Chondrocyte (in vitro differentiated cells): Measurements from ENCODE around the gene NSD2. TPM values are rescaled to one million over a fixed set of nuclear protein-coding genes. Genes with fewer than 3 reads are reported as not detected.
A peak's percentile ranks its signal among the peaks of the same experiment; 100 is the strongest.

Experiments
- DNase-seq: peaks from one replicate; pipeline ENCODE4 v3.0.0; 2021; ENCODE audit warnings: mixed read lengths, low spot score
- H3K27ac Mint-ChIP-seq: one replicate; pipeline ENCODE4 v1.8.0; 2021; ENCODE audit warnings: mild to moderate bottlenecking, moderate library complexity, mixed read lengths; ENCODE audit not compliant: unreplicated experiment
- H3K27me3 Mint-ChIP-seq: 2 replicates; pipeline ENCODE4 v1.8.0; 2021; ENCODE audit warnings: low read depth, mixed read lengths
- H3K36me3 Mint-ChIP-seq: 2 replicates; pipeline ENCODE4 v1.8.0; 2021; ENCODE audit warnings: low read depth, mixed read lengths
- H3K4me1 Mint-ChIP-seq: 2 replicates; pipeline ENCODE4 v1.8.0; 2021; ENCODE audit warnings: low read depth, mild to moderate bottlenecking, mixed read lengths
- H3K4me3 Mint-ChIP-seq: one replicate; pipeline ENCODE4 v1.8.0; 2021; ENCODE audit warnings: mild to moderate bottlenecking, moderate library complexity, mixed read lengths; ENCODE audit not compliant: unreplicated experiment
- H3K9me3 Mint-ChIP-seq: 2 replicates; pipeline ENCODE4 v1.8.0; 2021; ENCODE audit warnings: low read depth, mixed read lengths
- total RNA-seq: library from RNA; stranded (reverse); gene quantifications from 3 replicates; pipeline ENCODE4 v1.2.1, GENCODE V29; 2021
- TF ChIP-seq, protein P1 (sequence below): fragments of 200-600 bp; sonication (generic); IDR thresholded peaks from 2 replicates; pipeline ENCODE4 v1.5.0; 2021; ENCODE audit warnings: antibody characterized with exemption, mild to moderate bottlenecking, moderate library complexity

NSD2 gene
- total RNA-seq, 1 donor from 2014 or later: 53.5 TPM

DNA sequence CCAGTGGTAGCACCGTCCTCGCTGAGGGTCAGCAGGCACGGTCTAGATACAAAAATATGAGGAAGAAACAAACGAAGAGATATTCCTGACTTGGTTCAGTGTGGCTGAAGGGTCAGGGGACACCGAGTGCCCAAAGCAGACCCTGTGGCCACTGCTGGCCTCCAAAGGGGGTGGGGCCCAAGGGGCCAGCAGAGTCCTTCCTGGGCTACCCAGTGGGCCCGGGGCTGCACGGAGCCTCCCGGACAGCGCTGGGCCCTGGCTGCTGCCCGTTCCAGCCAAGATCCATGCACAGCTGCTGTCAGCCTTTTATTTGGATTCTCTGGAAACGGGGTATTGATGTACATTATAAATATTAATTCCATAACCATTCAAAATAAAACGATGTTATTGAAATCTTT is 117.1 kb downstream of the NSD2 start:
- Mint-ChIP-seq H3K27ac (no peak overlapping the region), H3K36me3 (peaks cover 8% of the 10 kb centered on the region), H3K4me3 (no peak overlapping the region), H3K9me3 (no peaks in the 10 kb centered on the region), H3K27me3 (no peaks in the 10 kb centered on the region), H3K4me1 (peaks cover 5% of the 10 kb centered on the region)
- TF ChIP-seq, protein P1, sequence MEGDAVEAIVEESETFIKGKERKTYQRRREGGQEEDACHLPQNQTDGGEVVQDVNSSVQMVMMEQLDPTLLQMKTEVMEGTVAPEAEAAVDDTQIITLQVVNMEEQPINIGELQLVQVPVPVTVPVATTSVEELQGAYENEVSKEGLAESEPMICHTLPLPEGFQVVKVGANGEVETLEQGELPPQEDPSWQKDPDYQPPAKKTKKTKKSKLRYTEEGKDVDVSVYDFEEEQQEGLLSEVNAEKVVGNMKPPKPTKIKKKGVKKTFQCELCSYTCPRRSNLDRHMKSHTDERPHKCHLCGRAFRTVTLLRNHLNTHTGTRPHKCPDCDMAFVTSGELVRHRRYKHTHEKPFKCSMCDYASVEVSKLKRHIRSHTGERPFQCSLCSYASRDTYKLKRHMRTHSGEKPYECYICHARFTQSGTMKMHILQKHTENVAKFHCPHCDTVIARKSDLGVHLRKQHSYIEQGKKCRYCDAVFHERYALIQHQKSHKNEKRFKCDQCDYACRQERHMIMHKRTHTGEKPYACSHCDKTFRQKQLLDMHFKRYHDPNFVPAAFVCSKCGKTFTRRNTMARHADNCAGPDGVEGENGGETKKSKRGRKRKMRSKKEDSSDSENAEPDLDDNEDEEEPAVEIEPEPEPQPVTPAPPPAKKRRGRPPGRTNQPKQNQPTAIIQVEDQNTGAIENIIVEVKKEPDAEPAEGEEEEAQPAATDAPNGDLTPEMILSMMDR: no peak
- DNase-seq: peak; percentile 42

DNA sequence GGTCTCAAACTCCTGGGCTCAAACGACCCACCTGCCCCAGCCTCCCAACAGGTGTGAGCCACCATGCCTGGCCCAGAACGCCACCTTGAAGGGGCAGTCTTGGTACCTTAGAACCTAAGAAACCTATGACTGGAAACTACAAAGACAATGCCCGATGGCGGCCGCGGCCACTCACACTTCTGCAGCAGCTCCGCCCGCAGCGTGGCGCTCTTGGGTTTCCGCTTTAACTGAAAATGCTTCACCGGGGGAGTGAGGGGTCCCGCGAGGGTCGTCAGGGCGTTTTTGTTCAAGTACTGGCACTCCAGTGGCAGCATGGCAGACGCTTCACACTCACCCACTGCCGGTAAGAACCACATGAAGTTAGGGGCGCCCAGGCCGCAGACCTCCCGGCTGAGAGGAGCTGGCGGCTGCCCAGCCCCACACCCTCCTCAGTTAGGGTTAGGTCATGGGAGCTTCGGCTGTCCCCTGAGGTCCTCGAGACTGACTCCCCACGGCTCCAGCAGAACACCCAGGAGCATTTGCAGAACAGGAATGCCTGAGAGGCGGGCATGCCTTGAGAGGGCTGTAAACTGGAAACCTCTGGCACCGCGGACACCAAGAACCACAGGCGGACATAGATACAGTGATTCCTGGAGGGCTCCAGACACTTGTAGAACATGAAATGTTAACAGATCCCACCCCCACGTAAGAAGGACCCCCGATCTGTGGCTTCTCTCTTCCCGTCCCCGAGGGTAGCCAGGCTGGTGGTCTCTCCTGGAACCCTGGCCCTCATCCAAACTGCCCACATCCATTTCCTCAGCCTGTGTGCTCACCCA is 118.5 kb downstream of the NSD2 start:
- Mint-ChIP-seq H3K4me3 (no peak overlapping the region), H3K9me3 (no peaks in the 10 kb centered on the region), H3K27me3 (no peaks in the 10 kb centered on the region), H3K27ac (no peak overlapping the region), H3K36me3 (peaks cover 5% of the 10 kb centered on the region), H3K4me1 (peaks cover under 1% of the 10 kb centered on the region)
- TF ChIP-seq, protein P1: no peak
- peak; percentile 87 for DNase-seq

DNA sequence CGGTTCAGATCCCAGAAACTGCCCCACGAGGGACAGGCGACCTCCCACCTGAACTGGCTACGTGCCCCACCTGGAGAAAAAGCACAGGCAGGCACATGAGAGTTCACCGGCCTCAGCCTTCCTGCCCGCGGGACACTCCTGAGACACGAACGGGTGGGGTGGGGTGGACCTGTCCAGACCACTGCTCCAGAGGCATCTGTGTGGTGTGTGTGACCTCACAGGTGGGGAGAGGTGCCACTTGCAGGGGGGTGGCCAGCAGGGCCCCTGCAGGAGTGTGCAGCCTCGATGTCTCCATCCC is 119.1 kb downstream of the NSD2 start:
- Mint-ChIP-seq H3K4me1 (no peaks in the 10 kb centered on the region), H3K9me3 (no peaks in the 10 kb centered on the region)
- peak; percentile 66 for DNase-seq

DNA sequence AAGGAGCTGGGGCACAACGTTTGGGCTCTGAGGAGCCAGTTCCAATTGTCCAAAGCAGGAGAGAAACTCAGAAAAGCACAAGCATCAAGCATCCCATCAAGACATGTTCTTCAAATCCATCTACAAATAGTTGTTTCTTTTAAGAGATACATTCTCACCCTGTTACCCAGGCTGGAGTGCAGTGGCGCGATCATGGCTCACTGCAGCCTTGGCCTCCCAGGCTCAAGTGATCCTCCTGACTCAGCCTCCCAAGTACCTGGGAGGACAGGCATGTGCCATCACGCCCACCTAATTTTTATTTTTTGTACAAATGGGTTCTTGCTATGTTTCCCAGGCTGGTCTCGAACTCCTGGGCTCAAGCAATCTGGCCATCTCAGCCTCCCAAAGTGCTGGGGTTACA is 119.5 kb downstream of the NSD2 start:
- TF ChIP-seq, protein P1: no peak
- Mint-ChIP-seq H3K4me3 (no peak overlapping the region), H3K27me3 (no peaks in the 10 kb centered on the region), H3K4me1 (no peaks in the 10 kb centered on the region), H3K36me3 (peaks cover 5% of the 10 kb centered on the region), H3K27ac (no peak overlapping the region), H3K9me3 (no peaks in the 10 kb centered on the region)
- DNase-seq: no peak

More for the DNA sequence above, 119.1 kb downstream of the NSD2 start:
- no peak overlapping the region for H3K27ac Mint-ChIP-seq
- TF ChIP-seq, protein P1: no peak
- no peaks in the 10 kb centered on the region for H3K27me3 Mint-ChIP-seq
- no peak overlapping the region for H3K4me3 Mint-ChIP-seq
- peaks cover 5% of the 10 kb centered on the region for H3K36me3 Mint-ChIP-seq

DNA sequence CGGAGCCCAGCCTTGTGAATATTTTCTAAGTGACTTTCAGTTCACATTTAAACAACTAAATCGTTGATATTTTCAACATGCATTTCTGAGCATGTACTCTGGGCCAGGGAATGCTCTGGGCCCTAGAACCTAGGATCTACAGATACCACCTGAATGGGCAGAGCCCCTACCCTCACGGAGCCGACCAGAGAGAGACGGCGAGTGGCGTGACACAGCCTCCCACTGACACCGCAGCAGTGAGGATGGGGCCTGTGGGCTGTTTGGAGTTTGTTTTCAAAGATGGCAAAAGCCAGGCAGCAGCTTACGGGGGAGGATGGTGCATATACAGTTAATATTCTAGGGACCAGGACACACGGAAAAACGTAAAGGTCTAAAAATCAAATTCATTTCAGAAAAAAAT is 119.9 kb downstream of the NSD2 start:
- Mint-ChIP-seq H3K4me3 (no peak overlapping the region), H3K36me3 (peaks cover 5% of the 10 kb centered on the region), H3K9me3 (no peaks in the 10 kb centered on the region), H3K27ac (peak overlapping the region; percentile 45), H3K4me1 (no peaks in the 10 kb centered on the region), H3K27me3 (no peaks in the 10 kb centered on the region)
- TF ChIP-seq, protein P1: no peak
- DNase-seq: peak; percentile 39
